GM21515 (cell line): Measurements from ENCODE around the gene KIT.

Experiments used
- ATAC-seq: cut with Tn5 transposase; IDR thresholded peaks from one replicate; pipeline ENCODE4 v1.9.1; 2021; ENCODE audit not compliant: unreplicated experiment

The KIT gene

GRCh38 chr4:54700986-54701385 is 43.2 kb downstream of the KIT start:
- no peak for ATAC-seq

- no peak for ATAC-seq
Observed at GRCh38 chr4:54703182-54703581, 45.4 kb downstream of the KIT start.

- no peak for ATAC-seq
Observed at GRCh38 chr4:54707406-54707805, 49.6 kb downstream of the KIT start.

GRCh38 chr4:54708339-54709279 is 50.9 kb downstream of the KIT start:
- no peak for ATAC-seq

- ATAC-seq = no peak
Observed at GRCh38 chr4:54709400-54709799, 51.6 kb downstream of the KIT start.

GRCh38 chr4:54712206-54712605 is 54.4 kb downstream of the KIT start:
- no peak for ATAC-seq

GRCh38 chr4:54714631-54715030 is 56.9 kb downstream of the KIT start:
- no peak for ATAC-seq

- ATAC-seq = no peak
Observed at GRCh38 chr4:54716478-54717065, 58.8 kb downstream of the KIT start.

- ATAC-seq = no peak
Observed at GRCh38 chr4:54717694-54718093, 59.9 kb downstream of the KIT start.

GRCh38 chr4:54719378-54719777 is 61.6 kb downstream of the KIT start:
- ATAC-seq = no peak

- no peak for ATAC-seq
Observed at GRCh38 chr4:54723220-54723619, 65.5 kb downstream of the KIT start.

GRCh38 chr4:54723820-54724219 is 66.1 kb downstream of the KIT start:
- no peak for ATAC-seq

GRCh38 chr4:54726907-54727306 is 69.2 kb downstream of the KIT start:
- no peak for ATAC-seq

- no peak for ATAC-seq
Observed at GRCh38 chr4:54727346-54727745, 69.6 kb downstream of the KIT start.

GRCh38 chr4:54728368-54728767 is 70.6 kb downstream of the KIT start:
- no peak for ATAC-seq

GRCh38 chr4:54729256-54729655 is 71.5 kb downstream of the KIT start:
- no peak for ATAC-seq

GRCh38 chr4:54730581-54730980 is 72.8 kb downstream of the KIT start:
- no peak for ATAC-seq

- no peak for ATAC-seq
Observed at GRCh38 chr4:54731552-54731951, 73.8 kb downstream of the KIT start.

GRCh38 chr4:54731976-54732375 is 74.2 kb downstream of the KIT start:
- no peak for ATAC-seq

- no peak for ATAC-seq
Observed at GRCh38 chr4:54737421-54737820, 79.7 kb downstream of the KIT start.

- no peak for ATAC-seq
Observed at GRCh38 chr4:54741202-54741601, 83.4 kb downstream of the KIT start.

GRCh38 chr4:54742636-54743399 is 85.1 kb downstream of the KIT start:
- ATAC-seq = no peak
